H1 (cell line): ENCODE measurements around the gene CUTC. TPM values are rescaled to one million over a fixed set of nuclear protein-coding genes. Genes with fewer than 3 reads are reported as not detected.

Experiments
- MAFK ChIP-seq: IDR thresholded peaks from 2 replicates; pipeline ENCODE4 v1.6.1; 2012; ENCODE audit warnings: low read depth, mild to moderate bottlenecking, improper control_type of control experiment, low read length
- NANOG ChIP-seq: IDR thresholded peaks from 2 replicates; pipeline ENCODE4 v1.6.1; 2011; ENCODE audit warnings: low read length, low read depth, mild to moderate bottlenecking, inconsistent platforms; ENCODE audit not compliant: insufficient read depth, poor library complexity, severe bottlenecking
- POLR2AphosphoS5 ChIP-seq: IDR thresholded peaks from 2 replicates; pipeline ENCODE4 v1.6.1; 2011; ENCODE audit warnings: low read depth, low read length
- RAD21 ChIP-seq, 2 experiments: IDR thresholded peaks in 1 of 2; conservative IDR thresholded peaks in 1 of 2; 2 replicates each; pipeline ENCODE4 v1.6.1; 2011; ENCODE audit warnings: low read depth in 2 of 2, low read length in 2 of 2, improper control_type of control experiment in 1 of 2, inconsistent platforms in 1 of 2, mild to moderate bottlenecking in 1 of 2, moderate library complexity in 1 of 2
- SIN3A ChIP-seq, 2 experiments: IDR thresholded peaks in 1 of 2; conservative IDR thresholded peaks in 1 of 2; 2 replicates each; pipeline ENCODE4 v1.6.1; 2011 to 2012; ENCODE audit warnings: low read length in 2 of 2, improper control_type of control experiment in 1 of 2, low read depth in 1 of 2, mild to moderate bottlenecking in 1 of 2
- SP1 ChIP-seq: IDR thresholded peaks from 2 replicates; pipeline ENCODE4 v1.6.1; 2011; ENCODE audit warnings: low read depth, low read length
- USF2 ChIP-seq: IDR thresholded peaks from 2 replicates; pipeline ENCODE4 v1.6.1; 2011; ENCODE audit warnings: low read length, improper control_type of control experiment
- polyA plus RNA-seq, 7 experiments: library from polyadenylated mRNA; depleted of rRNA in 3 of 7; stranded (reverse) in 5 of 7; unstranded in 2 of 7; fragments of >200 nt in 5 of 7; fragments of 200-250 nt in 2 of 7; gene quantifications; 1 replicate in 5 of 7; 2 replicates in 1 of 7; 4 replicates in 1 of 7; pipeline versions ENCODE4 v1.2.1 to v1.2.3, GENCODE V29; 2011 to 2013; ENCODE audit warnings: missing spikeins in 2 of 7, mixed read lengths in 2 of 7
- total RNA-seq: library from RNA; stranded (reverse); fragmentation: NEBNext Ultra II Directional; extraction: Animal tissue kit (Norgen Biotek cat#: 25700); gene quantifications from 2 replicates; pipeline ENCODE4 v1.2.1, GENCODE V29; 2021

Gene CUTC
- total and polyA plus RNA-seq, 2 of the 8 experiments (the other 6 are each of a cell fraction or from before 2014, with no cell fraction given), result 25.3 to 25.6 TPM

GRCh38 chr10:99748823-99749451, 16.9 kb downstream of the CUTC start (continued):
- TF ChIP-seq USF2, result no peak
- no peak for TF ChIP-seq SP1
- TF ChIP-seq SIN3A (conservative IDR thresholded peaks at IDR 0.05 in 1 of 2, IDR thresholded peaks at IDR 0.05 in 1 of 2; ENCODE audit: low read depth in 1 of 2, low read length in 2 of 2), result no peak
- no peak for TF ChIP-seq NANOG
- TF ChIP-seq POLR2AphosphoS5, result no peak
- no peak for TF ChIP-seq MAFK
- TF ChIP-seq RAD21 (IDR thresholded peaks at IDR 0.05 in 1 of 2, conservative IDR thresholded peaks at IDR 0.05 in 1 of 2; ENCODE audit: low read depth in 2 of 2, low read length in 2 of 2), result no peak
